ENCODE results near the gene DAPK1.

Gene DAPK1

GRCh38 chr9:87618931-87619330 is 121.3 kb downstream of the DAPK1 start:
- DNase-seq, result no peak

GRCh38 chr9:87619346-87619745 is 121.7 kb downstream of the DAPK1 start:
- no peak for DNase-seq

GRCh38 chr9:87620731-87621322 is 123.2 kb downstream of the DAPK1 start:
- DNase-seq, result no peak

GRCh38 chr9:87622098-87622497 is 124.4 kb downstream of the DAPK1 start:
- DNase-seq, result no peak

GRCh38 chr9:87622923-87623322 is 125.3 kb downstream of the DAPK1 start:
- DNase-seq, result no peak

- no peak for DNase-seq
Observed at GRCh38 chr9:87628346-87628745, 130.7 kb downstream of the DAPK1 start.

GRCh38 chr9:87629104-87629503 is 131.4 kb downstream of the DAPK1 start:
- DNase-seq, result no peak

GRCh38 chr9:87630266-87630665 is 132.6 kb downstream of the DAPK1 start:
- no peak for DNase-seq

- DNase-seq, result no peak
Observed at GRCh38 chr9:87630846-87631245, 133.2 kb downstream of the DAPK1 start.

- no peak for DNase-seq
Observed at GRCh38 chr9:87635656-87636501, 138.2 kb downstream of the DAPK1 start.

GRCh38 chr9:87638292-87638691 is 140.6 kb downstream of the DAPK1 start:
- DNase-seq, result no peak

- no peak for DNase-seq
Observed at GRCh38 chr9:87639949-87640348, 142.3 kb downstream of the DAPK1 start.

GRCh38 chr9:87640385-87640795 is 142.7 kb downstream of the DAPK1 start:
- DNase-seq, result no peak

GRCh38 chr9:87641067-87641466 is 143.4 kb downstream of the DAPK1 start:
- no peak for DNase-seq

GRCh38 chr9:87642330-87643106 is 144.9 kb downstream of the DAPK1 start:
- DNase-seq, result no peak

GRCh38 chr9:87643107-87643650 is 145.5 kb downstream of the DAPK1 start:
- no peak for DNase-seq

- DNase-seq, result no peak
Observed at GRCh38 chr9:87643778-87644570, 146.3 kb downstream of the DAPK1 start.

GRCh38 chr9:87644659-87645058 is 147.0 kb downstream of the DAPK1 start:
- DNase-seq, result no peak

GRCh38 chr9:87646546-87646945 is 148.9 kb downstream of the DAPK1 start:
- no peak for DNase-seq

- DNase-seq, result no peak
Observed at GRCh38 chr9:87647114-87647513, 149.4 kb downstream of the DAPK1 start.

GRCh38 chr9:87648606-87649005 is 150.9 kb downstream of the DAPK1 start:
- no peak for DNase-seq

GRCh38 chr9:87650611-87651295 is 153.1 kb downstream of the DAPK1 start:
- no peak for DNase-seq

Data from activated CD4-positive, CD25-positive, alpha-beta regulatory T cell treated with anti-CD3 and anti-CD28 coated beads, Interleukin-2, amount 50 U/mL, for 72 hours (primary cell).